Kidney capillary endothelial cell (primary cell): ENCODE results near the gene RALGDS.

Experiments
- DNase-seq: peaks from one replicate; pipeline ENCODE4 v3.0.0-alpha.2; 2018; ENCODE audit warnings: low spot score

Gene RALGDS

GRCh38 chr9:133151041-133151440 lies 30.0 kb upstream of the RALGDS start:
- no peak for DNase-seq

GRCh38 chr9:133149130-133150015 lies 28.3 kb upstream of the RALGDS start:
- peak; percentile 65 for DNase-seq

DNA sequence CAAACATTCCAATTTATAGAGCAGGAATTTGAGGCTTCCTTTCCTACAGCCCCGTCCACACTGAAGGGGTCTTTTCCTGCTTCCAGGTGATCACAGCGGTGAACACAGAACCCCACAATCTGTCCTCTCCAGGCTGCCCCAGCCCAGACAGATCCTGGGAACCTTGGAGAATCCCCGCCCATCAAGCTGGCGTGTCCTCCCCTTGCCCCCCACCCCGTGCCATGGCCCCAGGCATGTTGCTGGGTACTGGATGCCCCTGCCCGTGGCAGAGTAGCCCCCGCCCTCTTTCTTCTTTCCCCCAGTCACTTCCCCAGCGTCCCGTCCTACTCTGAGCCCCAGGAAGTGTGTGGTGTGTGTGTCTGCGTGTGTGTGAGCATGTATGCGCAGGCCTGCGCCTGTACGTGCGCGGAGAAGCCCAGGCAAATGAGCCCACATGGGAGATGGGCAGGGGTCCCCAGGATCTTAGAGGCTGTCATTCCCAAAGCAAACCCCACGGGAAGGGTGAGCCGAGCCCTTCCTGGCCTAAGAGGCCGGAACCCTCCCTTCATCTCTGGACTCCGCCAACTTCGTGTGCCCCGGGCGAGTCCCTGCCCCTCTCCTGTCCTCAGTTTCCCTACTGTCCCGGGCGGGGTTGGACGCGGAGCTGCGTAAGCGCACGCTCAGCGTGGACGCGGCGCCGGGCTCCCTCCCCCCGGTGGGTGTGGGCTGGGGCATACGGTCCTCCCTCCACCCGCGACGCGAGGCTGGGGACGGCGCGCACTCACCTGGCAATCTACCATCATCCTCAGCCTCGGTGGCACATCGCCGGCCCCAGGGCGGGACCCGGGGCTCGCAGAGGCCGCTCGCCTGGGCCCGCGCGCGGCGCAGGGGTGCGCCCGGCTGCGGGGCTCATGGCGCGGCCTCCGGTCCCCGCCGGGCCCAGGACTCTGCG lies 27.4 kb upstream of the RALGDS start:
- no peak for DNase-seq

- DNase-seq, result peak; percentile 60
Observed at GRCh38 chr9:133147412-133148198, 26.6 kb upstream of the RALGDS start.

GRCh38 chr9:133146746-133147411 lies 25.8 kb upstream of the RALGDS start:
- no peak for DNase-seq

DNA sequence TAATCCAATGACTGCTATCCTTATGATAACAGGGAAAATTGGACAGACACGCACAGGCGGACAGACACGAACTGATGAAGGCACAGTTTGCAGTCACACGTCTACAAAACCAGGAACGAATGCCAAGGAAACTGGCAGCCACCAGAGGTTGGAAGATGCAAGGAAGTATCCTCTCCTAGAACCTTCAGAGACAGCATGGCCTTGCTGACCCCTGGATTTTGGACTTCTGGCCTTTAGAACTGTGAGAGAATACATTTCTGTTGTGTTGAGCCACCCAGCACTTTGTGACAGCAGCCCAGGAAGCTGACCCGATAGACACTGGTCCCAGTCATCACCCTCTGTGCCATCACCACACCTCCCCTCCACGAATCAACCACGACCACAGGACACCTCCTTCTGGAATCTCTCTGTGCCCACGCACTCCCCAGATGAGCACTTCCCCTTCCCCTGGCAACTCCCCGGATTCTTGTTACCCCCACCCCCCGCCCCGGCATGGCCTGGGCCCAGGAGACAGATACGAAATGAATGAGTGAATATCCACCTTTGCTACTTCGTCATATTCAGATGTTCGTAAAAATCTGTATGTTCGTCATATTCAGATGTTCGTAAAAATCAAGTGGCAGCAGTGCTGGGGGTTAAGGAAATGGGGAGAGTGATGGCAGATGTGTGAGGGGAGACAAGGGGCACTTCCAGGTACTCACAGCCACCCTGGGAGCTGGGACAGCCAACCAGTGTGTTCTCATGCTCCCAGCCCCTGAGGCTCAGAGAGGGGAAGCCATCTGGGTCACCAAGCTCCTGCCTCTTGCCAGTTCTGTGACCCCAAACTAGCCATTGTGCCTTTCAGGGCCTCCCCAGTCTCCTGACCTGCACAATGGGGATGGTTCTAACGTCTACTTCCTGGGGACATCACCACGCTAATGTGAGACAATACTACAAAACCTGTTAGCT lies 24.1 kb upstream of the RALGDS start:
- no peak for DNase-seq

DNA sequence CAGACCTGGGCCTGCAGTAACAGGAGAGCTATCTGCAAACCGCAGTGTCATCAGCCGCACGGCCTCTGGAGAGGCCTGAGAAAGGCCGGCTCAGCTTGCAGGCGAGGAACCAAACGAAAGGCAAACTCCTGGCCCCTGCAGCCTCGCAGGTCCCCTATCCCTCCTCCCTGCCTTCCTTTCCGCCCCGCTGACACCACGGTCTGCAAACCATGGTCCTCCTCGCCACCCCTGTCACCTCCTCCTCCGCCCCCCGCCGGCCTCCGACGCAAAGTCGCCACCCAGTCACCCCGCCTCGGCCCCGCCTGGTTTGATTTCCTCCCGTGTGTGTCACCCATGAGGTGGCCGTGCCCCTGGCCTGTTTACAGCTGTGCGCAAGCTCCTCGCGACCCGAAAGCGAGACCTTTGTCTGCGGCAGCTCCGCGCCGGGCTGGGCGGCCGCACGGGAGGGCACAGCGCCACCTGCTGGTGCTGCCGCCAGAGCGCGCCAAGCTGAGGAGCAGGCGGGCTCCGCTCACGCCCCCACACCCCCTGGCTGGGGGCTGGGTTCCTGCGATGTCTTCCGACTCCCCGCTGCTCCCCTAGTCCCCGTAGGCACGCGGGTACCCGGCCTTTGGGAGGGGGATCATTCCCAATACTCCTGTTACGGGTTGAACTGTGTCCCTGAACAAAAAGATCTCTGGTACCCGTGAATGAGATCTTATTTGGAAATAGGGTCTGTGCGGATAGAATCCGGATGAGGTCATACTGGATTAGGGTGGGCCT lies 23.3 kb upstream of the RALGDS start:
- peak; percentile 81 for DNase-seq

GRCh38 chr9:133143639-133144141 lies 22.6 kb upstream of the RALGDS start:
- DNase-seq, result no peak

GRCh38 chr9:133142684-133143622 lies 21.9 kb upstream of the RALGDS start:
- no peak for DNase-seq

- no peak for DNase-seq
Observed at GRCh38 chr9:133141833-133142595, 21.0 kb upstream of the RALGDS start.

DNA sequence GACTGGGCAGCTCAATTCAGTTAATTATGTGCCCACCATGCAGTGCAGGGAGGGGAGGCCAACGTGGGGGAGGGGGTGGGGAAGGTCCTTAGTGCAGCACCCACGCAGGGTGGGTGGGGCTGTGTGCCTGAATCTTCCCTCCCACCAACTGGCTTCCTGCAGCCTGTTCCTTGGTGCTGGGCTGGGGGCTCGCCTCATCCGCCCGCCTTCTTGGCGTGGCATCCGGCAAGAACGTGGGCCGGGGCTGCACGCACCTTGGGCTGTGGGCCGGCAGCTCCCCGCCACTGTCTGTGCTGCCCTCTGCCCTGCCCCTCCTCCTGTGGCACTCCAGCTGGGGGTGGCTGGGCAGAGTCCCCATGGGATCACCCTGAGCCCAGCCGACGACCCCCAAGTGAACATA lies 19.6 kb upstream of the RALGDS start:
- DNase-seq, result no peak

- DNase-seq, result no peak
Observed at GRCh38 chr9:133140174-133140505, 19.1 kb upstream of the RALGDS start.

GRCh38 chr9:133139246-133140173 lies 18.5 kb upstream of the RALGDS start:
- DNase-seq, result no peak

- no peak for DNase-seq
Observed at GRCh38 chr9:133137451-133138231, 16.6 kb upstream of the RALGDS start.

DNA sequence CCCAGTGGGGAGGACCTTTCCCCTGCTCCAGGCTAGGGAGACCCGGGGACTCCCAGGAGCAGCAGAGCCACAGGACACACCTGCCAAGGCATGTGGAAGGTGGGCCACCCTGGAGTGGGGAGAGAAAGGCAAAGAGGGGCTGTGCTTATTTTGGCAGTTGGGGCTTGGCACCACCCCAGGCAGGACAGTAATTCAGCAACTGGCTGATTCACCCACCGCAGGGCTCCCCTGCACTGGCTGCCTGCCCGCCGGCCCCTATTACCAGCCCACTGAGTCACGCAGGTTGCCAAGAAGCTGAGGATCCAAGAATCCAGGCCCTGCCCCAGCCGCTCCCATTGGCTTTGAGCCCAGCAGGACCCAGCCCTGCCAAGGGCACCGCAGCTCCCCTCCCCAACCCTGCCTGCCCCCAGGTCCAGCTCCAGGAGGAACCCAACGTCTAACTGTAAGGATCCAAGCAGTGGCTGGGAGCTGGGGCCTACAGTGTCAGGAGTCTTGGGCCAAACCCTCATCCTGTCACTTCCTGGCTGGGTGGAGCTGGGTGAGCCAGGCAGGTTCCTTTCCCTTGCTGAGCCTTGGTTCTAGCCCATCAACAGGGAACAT lies 14.2 kb upstream of the RALGDS start:
- DNase-seq, result peak; percentile 75
